Activated CD4-positive, alpha-beta T cell treated with anti-CD3 and anti-CD28 coated beads, Interleukin-2, Interleukin-6, amounts not matched to agents 100 ng/mL and 50 ng/mL, durations not matched to agents 16 hours and 8 hours (primary cell): ENCODE data around the gene CLPTM1.

Experiments
- DNase-seq: peaks from one replicate; pipeline ENCODE4 v3.0.0-alpha.2; 2020

The CLPTM1 gene

GRCh38 chr19:45016388-45017314 lies 61.5 kb downstream of the CLPTM1 start:
- DNase-seq, result peak; percentile 87

- DNase-seq, result no peak
Measured at GRCh38 chr19:45019187-45019586, 64.0 kb downstream of the CLPTM1 start.

- no peak for DNase-seq
Measured at GRCh38 chr19:45020071-45020470, 64.9 kb downstream of the CLPTM1 start.

GRCh38 chr19:45021971-45022370 lies 66.8 kb downstream of the CLPTM1 start:
- DNase-seq, result no peak

- DNase-seq, result no peak
Measured at GRCh38 chr19:45023048-45023447, 67.9 kb downstream of the CLPTM1 start.

GRCh38 chr19:45025264-45025663 lies 70.1 kb downstream of the CLPTM1 start:
- DNase-seq, result no peak

GRCh38 chr19:45027371-45027770 lies 72.2 kb downstream of the CLPTM1 start:
- DNase-seq, result no peak

- no peak for DNase-seq
Measured at GRCh38 chr19:45030825-45031224, 75.6 kb downstream of the CLPTM1 start.

GRCh38 chr19:45032421-45032820 lies 77.2 kb downstream of the CLPTM1 start:
- no peak for DNase-seq

- no peak for DNase-seq
Measured at GRCh38 chr19:45035755-45036154, 80.6 kb downstream of the CLPTM1 start.

GRCh38 chr19:45037393-45038169 lies 82.4 kb downstream of the CLPTM1 start:
- no peak for DNase-seq

GRCh38 chr19:45038931-45039893 lies 84.0 kb downstream of the CLPTM1 start, which contains the start of gene CLASRP:
CLASRP (plus strand) TSS chr19:45039045; CDS start chr19:45040213, 1,168 bp downstream.
- peak; percentile 92 for DNase-seq

GRCh38 chr19:45040059-45040771 lies 85.0 kb downstream of the CLPTM1 start:
- no peak for DNase-seq

GRCh38 chr19:45041125-45041524 lies 85.9 kb downstream of the CLPTM1 start:
- DNase-seq, result no peak
